ENCODE measurements around the gene SAP30BP.
"Not testable (repeated sequence)": the region's sequence is repeated elsewhere in the genome, so short reads cannot be mapped to it uniquely, and the experiment has no call there.

The SAP30BP gene

DNA sequence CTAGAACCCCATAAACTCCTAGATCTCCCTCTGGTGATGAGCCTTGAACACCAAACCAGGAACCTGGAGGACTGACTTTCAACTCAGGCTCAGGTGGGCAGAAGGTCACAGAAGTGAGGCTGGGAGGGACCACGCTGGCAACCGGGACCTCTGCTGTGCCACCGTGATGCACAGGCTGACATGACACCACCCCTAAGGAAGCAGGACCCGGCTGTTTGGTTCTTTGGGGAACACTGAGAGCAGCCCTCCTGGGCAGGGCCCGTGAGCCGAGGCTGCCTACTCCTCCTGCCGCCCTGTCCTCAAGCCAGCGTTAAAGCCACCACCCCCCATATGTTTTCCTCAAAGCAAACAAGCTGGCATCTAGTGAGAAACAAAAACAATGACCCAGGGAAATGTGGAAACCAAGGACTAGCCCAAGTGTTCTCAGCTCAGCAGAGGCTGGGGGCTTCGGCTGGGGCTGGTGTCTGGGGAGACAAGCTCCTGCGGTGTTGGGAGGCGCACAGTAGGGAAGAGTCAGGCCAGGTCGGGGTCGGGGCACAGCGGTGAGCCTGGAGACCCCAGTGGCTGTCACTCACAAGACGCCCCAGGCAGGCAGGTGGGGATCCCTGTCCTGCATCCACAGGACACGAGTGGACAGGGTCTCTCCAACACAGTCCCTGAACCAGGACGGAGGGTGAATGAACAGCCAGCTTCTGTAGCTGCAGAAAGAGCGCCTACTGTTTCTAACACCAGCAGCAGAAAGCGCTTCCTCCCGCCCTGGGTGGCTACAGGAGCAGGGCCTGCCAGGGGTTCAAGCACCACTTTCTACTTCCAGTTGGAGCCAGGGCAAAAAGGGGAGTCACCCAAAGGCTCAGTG lies 32.2 kb upstream of the SAP30BP start:
- peaks cover 10% of the 10 kb centered on the region for H3K36me3 ChIP-seq (ENCODE audit: control insufficient read depth, insufficient read depth, low read length)
- H3K9ac ChIP-seq (ENCODE audit: low read depth, low read length) = no peak overlapping the region
- H3K9me3 ChIP-seq (ENCODE audit: control insufficient read depth, insufficient read depth, low read length) = no peaks in the 10 kb centered on the region
- no peaks in the 10 kb centered on the region for H3K27me3 ChIP-seq (ENCODE audit: control insufficient read depth, insufficient read depth, low read length)
- H3K4me3 ChIP-seq (ENCODE audit: low read depth, low read length) = no peak overlapping the region
- H3K4me1 ChIP-seq (ENCODE audit: control insufficient read depth, insufficient read depth, low read length) = peaks cover 4% of the 10 kb centered on the region

DNA sequence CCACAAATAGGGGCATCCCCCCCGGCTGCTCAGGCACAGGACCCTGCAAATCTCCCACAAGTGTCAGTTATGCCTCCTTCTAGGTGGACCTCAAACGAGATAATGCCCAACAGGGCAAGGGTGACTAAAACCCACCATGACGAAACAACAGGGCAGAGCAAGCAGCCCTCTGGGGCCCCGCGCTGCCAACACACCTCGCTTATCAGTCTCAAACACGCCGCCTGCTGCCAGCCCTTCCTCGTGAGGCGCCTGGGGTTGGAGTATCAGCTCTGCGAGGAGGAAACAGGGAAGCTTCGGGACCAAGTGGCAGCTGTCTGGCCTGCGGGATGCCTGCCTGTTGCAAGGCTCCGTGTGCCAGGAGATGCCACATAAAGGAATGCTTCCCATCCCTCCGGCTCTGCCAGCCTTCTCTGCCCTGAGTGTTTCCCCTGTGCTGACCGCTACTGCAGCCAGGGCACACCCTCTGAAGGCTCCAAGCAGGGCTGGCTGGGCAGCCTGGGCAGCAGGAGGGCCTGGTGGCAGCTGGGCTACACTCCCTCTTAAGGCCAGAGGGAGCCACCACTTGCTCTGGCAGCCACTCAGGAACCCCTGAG lies 31.4 kb upstream of the SAP30BP start:
- H3K27me3 ChIP-seq (ENCODE audit: control insufficient read depth, insufficient read depth, low read length) = no peaks in the 10 kb centered on the region
- H3K4me1 ChIP-seq (ENCODE audit: control insufficient read depth, insufficient read depth, low read length) = peaks cover 4% of the 10 kb centered on the region

DNA sequence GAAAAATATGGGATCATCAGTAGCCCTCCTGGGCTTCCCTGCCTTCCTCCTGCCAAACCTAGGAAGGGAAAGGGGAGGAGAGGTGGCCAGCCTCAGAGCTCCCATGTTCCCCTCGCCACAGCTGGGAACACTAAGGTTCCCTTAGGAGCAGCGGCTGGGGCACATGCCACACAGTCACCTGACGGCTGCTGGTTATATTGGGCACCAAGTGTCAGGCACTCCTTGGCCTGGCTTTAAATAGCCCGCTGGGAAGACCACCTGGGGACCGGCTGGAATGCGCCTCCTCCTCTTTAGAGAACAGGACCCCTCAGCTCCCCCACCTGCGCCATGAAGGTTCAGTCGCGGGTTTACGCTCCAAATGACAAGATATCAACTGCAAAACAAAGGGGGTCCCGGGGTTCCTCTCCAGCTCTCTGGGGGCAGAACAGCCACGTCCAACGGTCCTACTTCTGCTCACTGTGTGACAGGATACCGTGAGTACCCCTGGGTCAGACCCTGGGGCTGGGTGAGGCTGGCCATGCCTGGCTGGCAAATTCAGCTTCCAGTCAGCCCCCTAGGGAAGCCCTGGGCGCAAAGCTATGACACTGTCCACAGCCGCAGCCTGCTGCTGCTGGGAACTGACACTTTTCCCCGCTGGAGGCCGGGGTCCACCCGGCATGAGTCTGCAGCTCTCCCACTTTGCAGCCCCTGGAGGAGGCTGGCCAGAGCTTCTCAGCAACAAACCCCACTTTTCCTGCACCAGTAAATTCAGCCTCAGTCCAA lies 30.6 kb upstream of the SAP30BP start:
- Histone ChIP-seq H3K4me3 (ENCODE audit: low read depth, low read length) (no peak overlapping the region), H3K9me3 (ENCODE audit: control insufficient read depth, insufficient read depth, low read length) (no peaks in the 10 kb centered on the region), H3K4me1 (ENCODE audit: control insufficient read depth, insufficient read depth, low read length) (peaks cover 4% of the 10 kb centered on the region), H3K27me3 (ENCODE audit: control insufficient read depth, insufficient read depth, low read length) (no peaks in the 10 kb centered on the region), H3K36me3 (ENCODE audit: control insufficient read depth, insufficient read depth, low read length) (peaks cover 4% of the 10 kb centered on the region), H3K9ac (ENCODE audit: low read depth, low read length) (no peak overlapping the region)

More for the DNA sequence above, 31.4 kb upstream of the SAP30BP start:
- Histone ChIP-seq H3K9ac (ENCODE audit: low read depth, low read length) (no peak overlapping the region), H3K9me3 (ENCODE audit: control insufficient read depth, insufficient read depth, low read length) (no peaks in the 10 kb centered on the region), H3K4me3 (ENCODE audit: low read depth, low read length) (no peak overlapping the region), H3K36me3 (ENCODE audit: control insufficient read depth, insufficient read depth, low read length) (peaks cover 10% of the 10 kb centered on the region)

- Histone ChIP-seq H3K4me3 (ENCODE audit: low read depth, low read length) (no peak overlapping the region), H3K27me3 (ENCODE audit: control insufficient read depth, insufficient read depth, low read length) (no peaks in the 10 kb centered on the region), H3K9me3 (ENCODE audit: control insufficient read depth, insufficient read depth, low read length) (no peaks in the 10 kb centered on the region), H3K4me1 (ENCODE audit: control insufficient read depth, insufficient read depth, low read length) (peaks cover 4% of the 10 kb centered on the region), H3K9ac (ENCODE audit: low read depth, low read length) (no peak overlapping the region), H3K36me3 (ENCODE audit: control insufficient read depth, insufficient read depth, low read length) (no peaks in the 10 kb centered on the region)
These were observed 30.0 kb upstream of the SAP30BP start for GRCh38 chr17:75637143-75637538.

- Histone ChIP-seq H3K9ac (ENCODE audit: low read depth, low read length) (no peak overlapping the region), H3K36me3 (ENCODE audit: control insufficient read depth, insufficient read depth, low read length) (no peaks in the 10 kb centered on the region), H3K4me1 (ENCODE audit: control insufficient read depth, insufficient read depth, low read length) (peaks cover 5% of the 10 kb centered on the region), H3K27me3 (ENCODE audit: control insufficient read depth, insufficient read depth, low read length) (no peaks in the 10 kb centered on the region), H3K9me3 (ENCODE audit: control insufficient read depth, insufficient read depth, low read length) (no peaks in the 10 kb centered on the region), H3K4me3 (ENCODE audit: low read depth, low read length) (no peak overlapping the region)
These were observed 29.6 kb upstream of the SAP30BP start for GRCh38 chr17:75637551-75637950.

DNA sequence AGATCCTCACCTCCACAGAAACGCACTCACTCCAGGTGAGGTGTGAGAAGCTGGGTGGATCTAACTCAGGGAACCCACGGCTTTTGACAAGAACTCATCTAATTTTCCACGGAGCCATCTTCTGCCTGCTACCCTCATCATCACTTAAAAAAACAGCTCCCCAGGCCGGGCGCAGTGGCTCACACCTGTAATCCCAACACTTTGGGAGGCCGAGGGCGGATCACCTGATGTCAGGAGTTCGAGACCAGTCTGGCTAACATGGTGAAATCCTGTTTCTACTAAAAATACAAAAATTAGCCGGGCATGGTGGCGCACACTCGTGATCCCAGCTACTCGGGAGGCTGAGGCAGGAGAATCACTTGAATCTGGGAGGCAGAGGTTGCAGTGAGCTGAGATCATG lies 29.1 kb upstream of the SAP30BP start:
- not testable (repeated sequence) for H3K9me3 ChIP-seq (ENCODE audit: control insufficient read depth, insufficient read depth, low read length); H3K27me3 ChIP-seq (ENCODE audit: control insufficient read depth, insufficient read depth, low read length); H3K9ac ChIP-seq (ENCODE audit: low read depth, low read length); H3K36me3 ChIP-seq (ENCODE audit: control insufficient read depth, insufficient read depth, low read length); H3K4me1 ChIP-seq (ENCODE audit: control insufficient read depth, insufficient read depth, low read length); H3K4me3 ChIP-seq (ENCODE audit: low read depth, low read length)

DNA sequence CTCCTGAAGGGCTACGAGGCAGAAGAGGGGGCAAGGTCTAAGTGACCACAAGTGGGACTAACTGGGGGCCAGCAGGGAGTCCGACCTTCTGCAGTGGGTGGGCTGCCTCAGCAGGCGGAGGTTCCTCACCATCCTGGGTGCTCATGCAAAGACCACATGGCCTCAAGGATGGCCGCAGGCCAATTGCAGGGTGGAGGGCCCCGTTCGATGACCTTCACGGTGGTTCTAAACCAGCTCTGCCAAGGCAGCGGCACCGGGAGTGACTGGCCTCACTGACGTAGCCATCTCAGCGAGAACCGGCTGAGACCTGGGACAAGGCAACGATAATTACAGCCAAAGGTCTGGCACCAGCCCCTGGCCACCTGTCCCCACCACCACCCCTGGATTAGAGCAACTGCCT lies 28.2 kb upstream of the SAP30BP start:
- Histone ChIP-seq H3K27me3 (ENCODE audit: control insufficient read depth, insufficient read depth, low read length) (no peaks in the 10 kb centered on the region), H3K36me3 (ENCODE audit: control insufficient read depth, insufficient read depth, low read length) (no peaks in the 10 kb centered on the region), H3K9me3 (ENCODE audit: control insufficient read depth, insufficient read depth, low read length) (no peaks in the 10 kb centered on the region), H3K9ac (ENCODE audit: low read depth, low read length) (no peak overlapping the region), H3K4me3 (ENCODE audit: low read depth, low read length) (no peak overlapping the region), H3K4me1 (ENCODE audit: control insufficient read depth, insufficient read depth, low read length) (peaks cover 8% of the 10 kb centered on the region)

DNA sequence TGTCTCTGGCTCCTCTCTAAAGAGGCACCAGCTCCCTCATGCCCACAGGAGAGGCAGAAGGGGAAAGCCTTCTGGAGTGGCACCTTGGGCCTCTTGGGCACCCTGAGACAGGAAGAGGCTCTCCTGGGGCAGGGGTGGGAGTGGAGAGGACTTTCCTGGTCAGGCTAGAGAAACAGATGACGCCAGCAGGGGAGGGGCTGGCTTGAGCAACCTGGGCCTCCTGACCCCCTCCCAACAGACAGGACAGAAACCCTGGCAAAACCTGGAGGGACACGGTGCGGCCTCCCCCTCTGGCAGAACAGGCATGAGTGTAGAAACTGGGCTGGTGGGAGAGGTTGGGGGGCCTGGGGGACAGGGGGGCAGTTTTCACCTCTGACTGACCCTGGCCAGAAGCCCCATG lies 27.8 kb upstream of the SAP30BP start:
- Histone ChIP-seq H3K9ac (ENCODE audit: low read depth, low read length) (no peak overlapping the region), H3K4me1 (ENCODE audit: control insufficient read depth, insufficient read depth, low read length) (peaks cover 8% of the 10 kb centered on the region), H3K9me3 (ENCODE audit: control insufficient read depth, insufficient read depth, low read length) (no peaks in the 10 kb centered on the region), H3K27me3 (ENCODE audit: control insufficient read depth, insufficient read depth, low read length) (no peaks in the 10 kb centered on the region), H3K36me3 (ENCODE audit: control insufficient read depth, insufficient read depth, low read length) (no peaks in the 10 kb centered on the region), H3K4me3 (ENCODE audit: low read depth, low read length) (no peak overlapping the region)

GRCh38 chr17:75639771-75640555 lies 27.2 kb upstream of the SAP30BP start:
- no peak overlapping the region for H3K9ac ChIP-seq (ENCODE audit: low read depth, low read length)
- H3K27me3 ChIP-seq (ENCODE audit: control insufficient read depth, insufficient read depth, low read length) = no peaks in the 10 kb centered on the region
- H3K36me3 ChIP-seq (ENCODE audit: control insufficient read depth, insufficient read depth, low read length) = no peaks in the 10 kb centered on the region
- H3K4me3 ChIP-seq (ENCODE audit: low read depth, low read length) = no peak overlapping the region
- no peaks in the 10 kb centered on the region for H3K9me3 ChIP-seq (ENCODE audit: control insufficient read depth, insufficient read depth, low read length)
- H3K4me1 ChIP-seq (ENCODE audit: control insufficient read depth, insufficient read depth, low read length) = peaks cover 8% of the 10 kb centered on the region

DNA sequence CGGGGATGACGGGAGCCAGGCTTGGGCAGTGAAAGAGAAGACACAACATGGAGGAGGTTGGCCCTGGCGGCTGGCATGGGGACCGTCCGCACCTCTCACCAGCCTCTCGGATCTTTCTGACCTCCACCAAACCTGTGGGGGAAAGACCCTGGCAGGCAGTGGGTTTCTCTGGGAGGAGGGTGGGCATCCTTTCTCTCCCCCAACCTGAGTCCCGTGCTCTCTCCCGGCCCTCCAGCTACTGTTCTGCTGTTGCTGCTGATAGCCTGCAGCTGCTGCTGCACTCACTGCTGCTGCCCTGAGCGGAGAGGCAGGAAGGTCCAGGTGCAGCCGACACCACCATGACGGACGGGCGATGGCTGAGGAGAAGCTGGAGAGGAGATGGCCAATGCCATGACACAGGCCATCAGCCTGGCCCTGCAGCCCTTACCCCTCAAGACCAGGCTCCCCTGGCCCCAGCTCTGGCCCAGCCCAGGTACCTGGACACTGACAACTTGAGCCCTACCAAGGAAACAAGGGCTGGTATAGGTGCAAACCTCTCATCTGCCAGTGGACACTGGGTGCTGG lies 26.5 kb upstream of the SAP30BP start:
- Histone ChIP-seq H3K27me3 (ENCODE audit: control insufficient read depth, insufficient read depth, low read length) (no peaks in the 10 kb centered on the region), H3K9me3 (ENCODE audit: control insufficient read depth, insufficient read depth, low read length) (no peaks in the 10 kb centered on the region), H3K9ac (ENCODE audit: low read depth, low read length) (no peak overlapping the region), H3K36me3 (ENCODE audit: control insufficient read depth, insufficient read depth, low read length) (no peaks in the 10 kb centered on the region), H3K4me3 (ENCODE audit: low read depth, low read length) (no peak overlapping the region), H3K4me1 (ENCODE audit: control insufficient read depth, insufficient read depth, low read length) (peaks cover 8% of the 10 kb centered on the region)

- Histone ChIP-seq H3K36me3 (ENCODE audit: control insufficient read depth, insufficient read depth, low read length) (no peaks in the 10 kb centered on the region), H3K9me3 (ENCODE audit: control insufficient read depth, insufficient read depth, low read length) (no peaks in the 10 kb centered on the region), H3K4me3 (ENCODE audit: low read depth, low read length) (no peak overlapping the region), H3K9ac (ENCODE audit: low read depth, low read length) (no peak overlapping the region), H3K4me1 (ENCODE audit: control insufficient read depth, insufficient read depth, low read length) (peaks cover 8% of the 10 kb centered on the region), H3K27me3 (ENCODE audit: control insufficient read depth, insufficient read depth, low read length) (no peaks in the 10 kb centered on the region)
These were observed 25.8 kb upstream of the SAP30BP start for GRCh38 chr17:75641343-75641742.
